Osteocyte (in vitro differentiated cells): ENCODE data around the gene OR52I1. TPM values are rescaled to one million over a fixed set of nuclear protein-coding genes. Genes with fewer than 3 reads are reported as not detected.

ENCODE experiments used
- DNase-seq: peaks from one replicate; pipeline ENCODE4 v3.0.0; 2021; ENCODE audit warnings: mixed read lengths; ENCODE audit not compliant: unreplicated experiment; ENCODE audit errors: extremely low spot score
- H3K27ac Mint-ChIP-seq: one replicate; pipeline ENCODE4 v1.8.0; 2021; ENCODE audit warnings: mild to moderate bottlenecking, mixed read lengths; ENCODE audit not compliant: unreplicated experiment
- H3K27me3 Mint-ChIP-seq: one replicate; pipeline ENCODE4 v1.8.0; 2021; ENCODE audit warnings: mixed read lengths; ENCODE audit not compliant: unreplicated experiment
- H3K36me3 Mint-ChIP-seq: one replicate; pipeline ENCODE4 v1.8.0; 2021; ENCODE audit warnings: mixed read lengths; ENCODE audit not compliant: unreplicated experiment
- H3K4me1 Mint-ChIP-seq: one replicate; pipeline ENCODE4 v1.8.0; 2021; ENCODE audit warnings: mixed read lengths; ENCODE audit not compliant: unreplicated experiment
- H3K4me3 Mint-ChIP-seq: one replicate; pipeline ENCODE4 v1.8.0; 2021; ENCODE audit warnings: mild to moderate bottlenecking, moderate library complexity, mixed read lengths; ENCODE audit not compliant: unreplicated experiment
- H3K9me3 Mint-ChIP-seq: one replicate; pipeline ENCODE4 v1.8.0; 2021; ENCODE audit warnings: mixed read lengths; ENCODE audit not compliant: unreplicated experiment
- CTCF ChIP-seq: fragments of 200-600 bp; sonication (generic); IDR thresholded peaks from 2 replicates; pipeline ENCODE4 v1.5.0; 2021; ENCODE audit warnings: antibody characterized with exemption, mild to moderate bottlenecking, moderate library complexity
- total RNA-seq: library from RNA; stranded (reverse); gene quantifications from 2 replicates; pipeline ENCODE4 v1.2.1, GENCODE V29; 2021

Gene OR52I1
- total RNA-seq, 1 donor from 2014 or later = not detected

GRCh38 chr11:4605057-4605456, 11.2 kb downstream of the OR52I1 start:
- no peak for DNase-seq

GRCh38 chr11:4606231-4607015, 12.6 kb downstream of the OR52I1 start:
- no peak for DNase-seq
- peaks cover 2% of the 10 kb centered on the region for H3K9me3 Mint-ChIP-seq
- TF ChIP-seq CTCF = no peak
- H3K4me3 Mint-ChIP-seq = peak overlapping the region; percentile 93
- H3K27me3 Mint-ChIP-seq = no peaks in the 10 kb centered on the region
- H3K4me1 Mint-ChIP-seq = peaks cover 29% of the 10 kb centered on the region
- H3K36me3 Mint-ChIP-seq = peaks cover 11% of the 10 kb centered on the region
- peak overlapping the region; percentile 96 for H3K27ac Mint-ChIP-seq

More at GRCh38 chr11:4605057-4605456, 11.2 kb downstream of the OR52I1 start:
- Mint-ChIP-seq H3K4me3 (no peak overlapping the region), H3K9me3 (peaks cover 2% of the 10 kb centered on the region), H3K36me3 (peaks cover 22% of the 10 kb centered on the region), H3K27me3 (no peaks in the 10 kb centered on the region), H3K27ac (no peak overlapping the region), H3K4me1 (peaks cover 24% of the 10 kb centered on the region)
- TF ChIP-seq CTCF = no peak

- H3K27ac Mint-ChIP-seq = peak overlapping the region; percentile 96
- peaks cover 2% of the 10 kb centered on the region for H3K9me3 Mint-ChIP-seq
- peaks cover 6% of the 10 kb centered on the region for H3K36me3 Mint-ChIP-seq
- TF ChIP-seq CTCF = no peak
- H3K4me3 Mint-ChIP-seq = peak overlapping the region; percentile 93
- no peak for DNase-seq
- H3K27me3 Mint-ChIP-seq = peaks cover under 1% of the 10 kb centered on the region
- H3K4me1 Mint-ChIP-seq = peaks cover 29% of the 10 kb centered on the region
Measured at GRCh38 chr11:4607096-4607495, 13.3 kb downstream of the OR52I1 start.

GRCh38 chr11:4607781-4608666, 14.2 kb downstream of the OR52I1 start, which contains the start of gene TRIM68:
Gene TRIM68 (minus strand): TSS chr11:4608231. CDS start chr11:4605504, 2,727 bp downstream.
- peaks cover 2% of the 10 kb centered on the region for H3K36me3 Mint-ChIP-seq
- H3K27me3 Mint-ChIP-seq = peaks cover 7% of the 10 kb centered on the region
- H3K4me3 Mint-ChIP-seq = peak within 1 kb of the TSS; percentile 93
- H3K9me3 Mint-ChIP-seq = peaks cover 2% of the 10 kb centered on the region
- peak; percentile 99 for DNase-seq
- peak within 1 kb of the TSS; percentile 96 for H3K27ac Mint-ChIP-seq
- TF ChIP-seq CTCF = no peak
- H3K4me1 Mint-ChIP-seq = peaks cover 29% of the 10 kb centered on the region
